ENCODE results near the gene CEP72.

The CEP72 gene

GRCh38 chr5:594226-594860 is 17.8 kb upstream of the CEP72 start:
- DNase-seq (no peak), ATAC-seq (ENCODE audit: insufficient read depth, low read depth) (no peak)
- peaks cover 3% of the 10 kb centered on the region; the same call in 1 of the 2 replicates for H3K4me1 ChIP-seq (ENCODE audit: insufficient read depth, low read length)
- no peaks in the 10 kb centered on the region for H3K9me3 ChIP-seq (ENCODE audit: insufficient read depth, low read length, severe bottlenecking)
- TF ChIP-seq CTCF (IDR thresholded peaks at IDR 0.05; ENCODE audit: borderline replicate concordance, extremely low read depth, low read length, poor library complexity, severe bottlenecking) (no peak), EZH2 (IDR thresholded peaks at IDR 0.05; ENCODE audit: borderline replicate concordance, low read depth, low read length, severe bottlenecking) (no peak)
- H3K4me3 ChIP-seq (ENCODE audit: low read depth in 1 of 2, low read length in 2 of 2), result no peak overlapping the region
- H3K36me3 ChIP-seq (ENCODE audit: insufficient read depth, low read length), result no peaks in the 10 kb centered on the region
- H3K27me3 ChIP-seq (ENCODE audit: insufficient read depth, low read length, poor library complexity), result peaks cover 32% of the 10 kb centered on the region
- H4K20me1 ChIP-seq (ENCODE audit: insufficient read depth, low read length), result no peaks in the 10 kb centered on the region
- no peak overlapping the region for H3K9ac ChIP-seq (ENCODE audit: low read depth, low read length)
- H3K79me2 ChIP-seq (ENCODE audit: insufficient read depth, low read length), result no peaks in the 10 kb centered on the region
- no peak overlapping the region for H2AFZ ChIP-seq (ENCODE audit: low read depth, low read length)
- H3K4me2 ChIP-seq (ENCODE audit: insufficient read depth, low read length), result no peak overlapping the region
- no peak overlapping the region for H3K27ac ChIP-seq (ENCODE audit: low read length)

DNA sequence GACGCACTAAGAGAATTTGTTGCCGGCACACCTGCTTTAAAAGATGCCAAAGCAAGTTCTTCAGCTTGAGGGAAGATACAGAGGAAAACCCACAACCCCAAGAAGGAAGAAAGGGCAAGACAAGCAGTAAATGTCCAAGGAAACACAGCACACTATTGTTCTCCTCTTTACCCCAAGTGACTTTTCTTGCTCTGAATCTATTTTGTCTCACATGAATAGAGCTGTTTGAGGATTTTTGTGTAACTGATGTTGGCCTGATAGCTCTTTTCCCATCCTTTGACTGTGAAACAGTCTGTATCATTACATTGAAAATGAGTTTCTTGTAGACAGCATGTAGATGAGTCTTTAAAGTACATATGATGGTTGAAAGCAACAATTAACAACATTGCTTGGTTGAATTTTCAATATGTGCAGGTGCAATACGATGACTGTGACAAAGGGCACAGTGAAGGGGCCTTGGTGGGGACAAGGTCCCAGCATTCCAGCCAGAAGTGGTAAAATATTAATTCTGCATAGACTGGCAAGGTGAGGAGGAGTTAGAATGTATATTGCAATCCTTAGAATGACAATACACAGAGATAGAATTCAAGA is 16.8 kb upstream of the CEP72 start:
- Histone ChIP-seq H2AFZ (ENCODE audit: low read depth, low read length) (no peak overlapping the region), H3K27me3 (ENCODE audit: insufficient read depth, low read length, poor library complexity) (peaks cover 34% of the 10 kb centered on the region), H3K4me2 (ENCODE audit: insufficient read depth, low read length) (no peak overlapping the region)

DNA sequence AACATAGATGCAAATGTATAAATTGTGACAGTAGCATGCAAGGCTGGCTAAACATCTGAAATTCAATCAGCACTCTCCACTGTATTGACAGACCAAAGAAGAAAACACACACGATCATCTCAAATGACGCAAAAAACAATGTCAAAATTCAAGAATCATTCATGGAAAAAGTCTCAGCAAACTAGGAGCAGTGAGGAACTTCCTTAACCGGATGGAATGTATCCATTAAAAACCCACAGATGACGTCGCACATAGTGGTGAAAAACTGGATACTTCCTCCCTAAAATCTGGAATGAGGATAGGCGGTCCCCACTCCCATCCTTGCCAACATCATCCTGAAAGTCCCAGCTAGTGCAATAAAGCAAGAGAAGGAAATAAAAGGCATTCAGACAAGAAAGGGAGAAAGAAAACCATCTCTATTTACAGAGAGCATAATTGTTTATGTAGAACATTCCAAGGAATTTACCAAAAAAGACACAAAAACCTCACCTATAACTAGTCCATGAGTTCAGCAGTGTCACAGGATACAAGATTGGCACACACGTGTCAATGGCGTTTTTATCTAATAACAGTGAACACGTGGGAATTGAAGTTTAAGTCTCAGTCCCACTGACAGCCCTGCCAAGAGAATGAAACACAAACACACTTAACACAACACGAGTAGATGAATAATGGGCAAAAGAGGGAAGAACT is 14.1 kb upstream of the CEP72 start:
- H3K9me3 ChIP-seq (ENCODE audit: insufficient read depth, low read length, severe bottlenecking), result no peaks in the 10 kb centered on the region
- no peaks in the 10 kb centered on the region for H3K36me3 ChIP-seq (ENCODE audit: insufficient read depth, low read length)
- no peaks in the 10 kb centered on the region for H3K79me2 ChIP-seq (ENCODE audit: insufficient read depth, low read length)
- H3K27ac ChIP-seq (ENCODE audit: low read length), result no peak overlapping the region
- H3K4me1 ChIP-seq (ENCODE audit: insufficient read depth, low read length), result peaks cover 3% of the 10 kb centered on the region; the same call in 1 of the 2 replicates
- no peaks in the 10 kb centered on the region for H4K20me1 ChIP-seq (ENCODE audit: insufficient read depth, low read length)
- TF ChIP-seq CTCF (IDR thresholded peaks at IDR 0.05; ENCODE audit: borderline replicate concordance, extremely low read depth, low read length, poor library complexity, severe bottlenecking), result no peak
- TF ChIP-seq EZH2 (IDR thresholded peaks at IDR 0.05; ENCODE audit: borderline replicate concordance, low read depth, low read length, severe bottlenecking), result no peak
- H3K4me3 ChIP-seq (ENCODE audit: low read depth in 1 of 2, low read length in 2 of 2), result no peak overlapping the region
- DNase-seq (no peak), ATAC-seq (ENCODE audit: insufficient read depth, low read depth) (no peak)
- H3K4me2 ChIP-seq (ENCODE audit: insufficient read depth, low read length), result no peak overlapping the region
- H2AFZ ChIP-seq (ENCODE audit: low read depth, low read length), result no peak overlapping the region
- H3K9ac ChIP-seq (ENCODE audit: low read depth, low read length), result no peak overlapping the region
- peaks cover 34% of the 10 kb centered on the region for H3K27me3 ChIP-seq (ENCODE audit: insufficient read depth, low read length, poor library complexity)

More for the DNA sequence above, 16.8 kb upstream of the CEP72 start:
- no peaks in the 10 kb centered on the region for H3K79me2 ChIP-seq (ENCODE audit: insufficient read depth, low read length)
- no peak overlapping the region for H3K9ac ChIP-seq (ENCODE audit: low read depth, low read length)
- no peak overlapping the region for H3K27ac ChIP-seq (ENCODE audit: low read length)
- DNase-seq, result no peak
- H3K4me3 ChIP-seq (ENCODE audit: low read depth in 1 of 2, low read length in 2 of 2), result no peak overlapping the region
- H3K9me3 ChIP-seq (ENCODE audit: insufficient read depth, low read length, severe bottlenecking), result no peaks in the 10 kb centered on the region
- ATAC-seq (ENCODE audit: insufficient read depth, low read depth), result no peak
- TF ChIP-seq EZH2 (IDR thresholded peaks at IDR 0.05; ENCODE audit: borderline replicate concordance, low read depth, low read length, severe bottlenecking), result no peak
- TF ChIP-seq CTCF (IDR thresholded peaks at IDR 0.05; ENCODE audit: borderline replicate concordance, extremely low read depth, low read length, poor library complexity, severe bottlenecking), result no peak
- H4K20me1 ChIP-seq (ENCODE audit: insufficient read depth, low read length), result no peaks in the 10 kb centered on the region
- peaks cover 3% of the 10 kb centered on the region; the same call in 1 of the 2 replicates for H3K4me1 ChIP-seq (ENCODE audit: insufficient read depth, low read length)
- no peaks in the 10 kb centered on the region for H3K36me3 ChIP-seq (ENCODE audit: insufficient read depth, low read length)
